Chondrocyte (in vitro differentiated cells): ENCODE data around the gene COL18A1. TPM values are rescaled to one million over a fixed set of nuclear protein-coding genes. Genes with fewer than 3 reads are reported as not detected.

ENCODE experiments used
- DNase-seq: peaks from one replicate; pipeline ENCODE4 v3.0.0; 2021; ENCODE audit warnings: mixed read lengths, low spot score
- H3K27ac Mint-ChIP-seq: one replicate; pipeline ENCODE4 v1.8.0; 2021; ENCODE audit warnings: mild to moderate bottlenecking, moderate library complexity, mixed read lengths; ENCODE audit not compliant: unreplicated experiment
- H3K27me3 Mint-ChIP-seq: 2 replicates; pipeline ENCODE4 v1.8.0; 2021; ENCODE audit warnings: low read depth, mixed read lengths
- H3K36me3 Mint-ChIP-seq: 2 replicates; pipeline ENCODE4 v1.8.0; 2021; ENCODE audit warnings: low read depth, mixed read lengths
- H3K4me1 Mint-ChIP-seq: 2 replicates; pipeline ENCODE4 v1.8.0; 2021; ENCODE audit warnings: low read depth, mild to moderate bottlenecking, mixed read lengths
- H3K4me3 Mint-ChIP-seq: one replicate; pipeline ENCODE4 v1.8.0; 2021; ENCODE audit warnings: mild to moderate bottlenecking, moderate library complexity, mixed read lengths; ENCODE audit not compliant: unreplicated experiment
- H3K9me3 Mint-ChIP-seq: 2 replicates; pipeline ENCODE4 v1.8.0; 2021; ENCODE audit warnings: low read depth, mixed read lengths
- total RNA-seq: library from RNA; stranded (reverse); gene quantifications from 3 replicates; pipeline ENCODE4 v1.2.1, GENCODE V29; 2021
- TF ChIP-seq, protein P1 (sequence below): fragments of 200-600 bp; sonication (generic); IDR thresholded peaks from 2 replicates; pipeline ENCODE4 v1.5.0; 2021; ENCODE audit warnings: antibody characterized with exemption, mild to moderate bottlenecking, moderate library complexity

COL18A1 gene
- total RNA-seq, 1 donor from 2014 or later = 616 TPM

DNA sequence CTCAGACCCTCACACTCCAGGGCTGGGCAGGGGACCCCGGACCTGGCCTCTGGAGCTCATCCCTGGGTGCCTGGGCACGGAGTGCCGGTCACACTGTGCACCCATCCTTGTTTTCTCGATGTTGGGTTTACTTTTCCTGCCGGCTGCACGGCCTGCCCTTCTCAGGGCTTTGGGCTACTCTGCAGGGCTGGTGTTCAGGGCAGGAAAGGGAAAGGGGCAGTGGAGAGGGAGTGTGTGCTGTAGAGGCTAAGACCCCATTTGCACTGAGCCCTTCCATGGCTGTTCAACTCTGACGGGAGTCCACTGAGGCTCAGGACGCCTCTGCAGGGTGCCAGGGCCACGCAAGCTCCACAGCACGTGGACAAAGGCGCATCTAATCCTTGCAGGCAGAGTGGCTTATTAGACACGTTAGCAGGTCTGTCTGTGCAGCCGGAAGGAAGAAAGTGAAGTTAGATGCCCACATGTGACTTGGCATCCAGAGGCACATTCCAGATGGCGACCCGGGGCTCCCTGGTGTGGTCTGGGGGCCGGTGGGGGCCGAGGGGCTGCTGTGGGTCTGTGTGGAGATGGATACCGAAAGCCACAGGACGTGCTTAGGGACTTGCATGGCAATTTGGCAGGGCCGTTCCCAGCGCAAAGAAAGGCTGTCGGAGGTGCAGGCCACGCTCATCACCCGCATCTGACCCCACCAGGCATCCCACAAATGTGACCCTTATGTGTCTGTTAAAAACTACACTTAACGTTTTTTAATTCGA is 33.6 kb downstream of the COL18A1 start:
- Mint-ChIP-seq H3K4me3 (no peak overlapping the region), H3K36me3 (no peaks in the 10 kb centered on the region)
- TF ChIP-seq, protein P1, sequence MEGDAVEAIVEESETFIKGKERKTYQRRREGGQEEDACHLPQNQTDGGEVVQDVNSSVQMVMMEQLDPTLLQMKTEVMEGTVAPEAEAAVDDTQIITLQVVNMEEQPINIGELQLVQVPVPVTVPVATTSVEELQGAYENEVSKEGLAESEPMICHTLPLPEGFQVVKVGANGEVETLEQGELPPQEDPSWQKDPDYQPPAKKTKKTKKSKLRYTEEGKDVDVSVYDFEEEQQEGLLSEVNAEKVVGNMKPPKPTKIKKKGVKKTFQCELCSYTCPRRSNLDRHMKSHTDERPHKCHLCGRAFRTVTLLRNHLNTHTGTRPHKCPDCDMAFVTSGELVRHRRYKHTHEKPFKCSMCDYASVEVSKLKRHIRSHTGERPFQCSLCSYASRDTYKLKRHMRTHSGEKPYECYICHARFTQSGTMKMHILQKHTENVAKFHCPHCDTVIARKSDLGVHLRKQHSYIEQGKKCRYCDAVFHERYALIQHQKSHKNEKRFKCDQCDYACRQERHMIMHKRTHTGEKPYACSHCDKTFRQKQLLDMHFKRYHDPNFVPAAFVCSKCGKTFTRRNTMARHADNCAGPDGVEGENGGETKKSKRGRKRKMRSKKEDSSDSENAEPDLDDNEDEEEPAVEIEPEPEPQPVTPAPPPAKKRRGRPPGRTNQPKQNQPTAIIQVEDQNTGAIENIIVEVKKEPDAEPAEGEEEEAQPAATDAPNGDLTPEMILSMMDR = no peak

DNA sequence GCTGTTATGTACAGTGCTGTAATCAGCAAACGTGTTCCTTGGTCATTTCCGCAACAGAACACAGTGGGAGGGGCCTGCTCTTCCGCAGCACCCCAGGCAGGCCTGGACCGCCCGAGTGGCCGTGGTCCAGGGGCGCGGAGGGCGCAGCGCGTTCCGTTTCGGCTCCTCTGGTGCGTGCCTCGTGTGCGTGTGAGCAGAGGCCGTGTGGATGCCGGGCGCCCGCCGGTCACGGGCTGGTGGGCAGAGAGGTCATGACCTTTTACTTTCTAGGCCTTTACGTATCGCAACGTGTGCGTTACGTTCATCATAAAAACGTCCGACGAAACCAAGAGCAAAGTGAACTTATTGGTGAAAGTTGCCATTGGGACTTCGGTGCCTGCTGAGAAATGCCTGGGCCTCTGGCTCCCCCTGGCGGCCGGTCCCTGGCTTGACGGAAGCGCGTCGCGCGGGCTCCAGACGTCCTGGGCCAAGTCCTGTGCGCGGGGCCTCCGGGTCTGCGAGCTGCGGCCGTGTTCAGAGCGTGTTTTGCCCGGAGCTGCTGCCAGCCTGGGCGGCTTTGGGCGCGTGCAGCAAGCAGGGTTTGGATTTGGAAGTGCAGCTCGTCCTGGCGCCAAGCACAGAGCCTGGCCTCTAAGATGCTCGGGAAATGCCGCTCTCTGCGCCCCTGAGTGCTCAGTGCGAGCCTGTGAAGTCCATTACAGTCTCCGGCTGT is 34.4 kb downstream of the COL18A1 start:
- H3K27me3 Mint-ChIP-seq = no peaks in the 10 kb centered on the region
- H3K27ac Mint-ChIP-seq = peak overlapping the region; percentile 22
- peaks cover 2% of the 10 kb centered on the region for H3K36me3 Mint-ChIP-seq
- peak; percentile 63 for DNase-seq
- TF ChIP-seq, protein P1 = peak; percentile 99
- no peaks in the 10 kb centered on the region for H3K9me3 Mint-ChIP-seq
- peaks cover 24% of the 10 kb centered on the region for H3K4me1 Mint-ChIP-seq
- no peak overlapping the region for H3K4me3 Mint-ChIP-seq

More for the DNA sequence above, 33.6 kb downstream of the COL18A1 start:
- Mint-ChIP-seq H3K27me3 (no peaks in the 10 kb centered on the region), H3K27ac (no peak overlapping the region), H3K9me3 (no peaks in the 10 kb centered on the region), H3K4me1 (peaks cover 29% of the 10 kb centered on the region)
- no peak for DNase-seq

DNA sequence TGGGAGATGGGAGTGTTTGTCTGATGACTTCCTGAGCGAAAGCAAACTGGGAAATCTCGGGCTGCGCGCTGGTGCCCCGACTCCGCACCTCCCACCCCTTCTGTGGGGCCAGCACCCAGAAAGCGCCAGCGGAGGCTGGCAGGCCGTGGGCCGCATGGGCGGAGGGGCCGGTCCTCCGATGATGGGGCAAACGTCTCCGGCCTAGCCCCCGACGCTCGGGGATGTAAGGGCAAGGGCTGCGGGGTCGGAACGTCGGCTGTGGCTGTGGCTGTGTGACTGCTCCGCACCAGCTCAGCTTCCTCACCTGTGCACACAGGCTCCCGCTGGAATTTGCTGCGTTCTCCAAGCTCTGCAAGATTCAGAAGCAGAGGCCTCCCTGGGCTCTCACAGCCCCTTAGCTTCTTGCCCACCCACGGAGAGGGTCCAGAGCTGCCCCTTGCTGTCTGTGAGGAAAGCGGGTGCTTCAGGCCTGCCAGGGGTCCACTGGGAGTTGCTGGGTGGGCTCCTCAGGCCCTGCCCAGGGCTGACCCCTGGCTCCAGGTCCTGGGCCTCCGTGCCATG is 35.0 kb downstream of the COL18A1 start:
- no peak overlapping the region for H3K27ac Mint-ChIP-seq
- TF ChIP-seq, protein P1 = no peak

DNA sequence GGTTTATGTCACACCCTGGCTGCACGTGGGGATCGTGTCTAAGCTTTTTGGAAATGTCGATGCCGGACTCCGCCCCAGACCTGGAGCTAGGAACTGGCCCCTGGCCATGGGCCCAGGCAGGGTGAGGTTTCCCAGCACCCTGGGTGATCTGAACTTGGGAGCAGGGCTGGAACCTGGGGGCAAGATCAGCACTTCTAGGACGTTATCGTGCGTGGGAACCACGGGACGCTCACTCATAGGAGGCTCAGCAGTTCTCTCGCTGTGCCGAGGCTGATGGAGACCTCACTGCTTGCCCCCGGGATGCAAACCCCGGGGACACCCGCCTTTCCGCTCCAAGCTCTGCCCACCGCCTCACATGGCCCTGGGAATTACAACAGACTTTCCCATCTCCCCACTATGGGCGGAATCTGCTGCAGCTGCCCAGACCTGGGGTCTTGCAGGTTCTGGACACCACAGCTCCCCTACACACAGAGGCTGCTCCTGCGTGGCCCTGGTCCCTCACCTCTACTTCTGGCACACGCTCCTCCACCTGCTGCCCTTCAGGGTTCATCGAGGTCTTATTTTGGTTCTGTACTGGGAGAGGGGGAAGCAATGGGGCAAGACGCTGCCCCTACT is 35.9 kb downstream of the COL18A1 start:
- H3K27ac Mint-ChIP-seq = no peak overlapping the region
- peaks cover 4% of the 10 kb centered on the region for H3K36me3 Mint-ChIP-seq
- H3K27me3 Mint-ChIP-seq = no peaks in the 10 kb centered on the region
- no peak overlapping the region for H3K4me3 Mint-ChIP-seq
- peaks cover 12% of the 10 kb centered on the region for H3K4me1 Mint-ChIP-seq
- TF ChIP-seq, protein P1 = no peak
- H3K9me3 Mint-ChIP-seq = no peaks in the 10 kb centered on the region
- DNase-seq = peak; percentile 71

More for the DNA sequence above, 35.0 kb downstream of the COL18A1 start:
- Mint-ChIP-seq H3K9me3 (no peaks in the 10 kb centered on the region), H3K27me3 (no peaks in the 10 kb centered on the region), H3K4me3 (no peak overlapping the region), H3K4me1 (peaks cover 18% of the 10 kb centered on the region), H3K36me3 (peaks cover 2% of the 10 kb centered on the region)
- DNase-seq = peak; percentile 71
